Measurements from ENCODE around the gene ZNF835. TPM values are rescaled to one million over a fixed set of nuclear protein-coding genes. Genes with fewer than 3 reads are reported as not detected.

The ZNF835 gene
- total and polyA plus RNA-seq, 2 donors, result 0.34 to 0.71 TPM

DNA sequence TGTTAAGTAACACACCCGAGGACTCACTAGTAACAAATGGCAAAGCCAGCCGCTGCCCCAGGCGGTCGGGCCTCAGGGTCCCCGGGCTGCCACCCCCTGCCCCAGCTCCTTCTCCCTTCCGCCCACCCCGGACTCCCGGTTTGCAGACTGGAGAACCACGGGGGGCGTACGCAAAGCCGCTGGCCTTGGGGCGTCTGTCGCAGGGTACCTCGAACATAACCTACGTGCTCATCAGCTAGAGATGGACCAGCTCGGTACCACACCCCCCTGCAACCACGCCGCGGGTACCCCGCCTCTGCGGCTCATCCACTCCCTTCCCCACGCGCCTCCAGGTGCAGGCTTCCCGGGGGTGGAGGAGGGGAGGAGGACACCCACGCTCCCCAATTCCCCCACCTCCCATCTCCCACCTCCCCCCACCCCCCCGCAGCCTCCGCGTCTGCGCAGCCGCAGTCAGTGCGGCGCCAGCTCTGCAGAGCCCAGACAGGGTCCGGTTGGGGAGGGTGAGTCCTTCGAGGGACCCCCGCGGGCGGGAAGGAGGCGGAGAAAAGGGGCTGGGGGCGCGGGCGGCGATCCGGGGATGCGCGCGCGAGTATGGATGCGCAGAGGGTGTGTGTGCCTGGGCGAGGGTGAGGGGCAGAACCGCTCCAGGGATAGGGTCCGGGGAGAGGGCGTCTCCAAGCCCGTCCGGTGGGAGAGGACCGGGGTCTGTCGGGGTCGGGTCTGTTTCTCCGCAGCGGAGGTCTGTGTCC is 28.7 kb downstream of the ZNF835 start, which contains the start of gene SMIM17:
SMIM17 (plus strand) TSS at position 449 of the 749 bp plus-strand sequence. CDS start 2,509 bp downstream, outside the sequence.
- no peaks in the 10 kb centered on the region for H3K4me1 ChIP-seq (ENCODE audit: control insufficient read depth in 2 of 2, insufficient read depth in 2 of 2, low read length in 2 of 2)
- WGBS, result 18% methylated on average over 60 of the region's 60 CpGs
- H3K4me3 ChIP-seq (ENCODE audit: low read length in 2 of 2), result no peak within 1 kb of the TSS
- peaks cover 7 to 29% of the 10 kb centered on the region in 2 donors for H3K9me3 ChIP-seq (ENCODE audit: control insufficient read depth in 2 of 2, insufficient read depth in 1 of 2, low read length in 1 of 2)
- no peaks in the 10 kb centered on the region for H3K36me3 ChIP-seq (ENCODE audit: control insufficient read depth in 2 of 2, insufficient read depth in 2 of 2, low read length in 1 of 2)
- H3K27ac ChIP-seq (ENCODE audit: low read depth in 1 of 2, low read length in 1 of 2), result no peak within 1 kb of the TSS
- no peak for DNase-seq (ENCODE audit: low read depth in 6 of 9, low spot score in 9 of 9)
- H3K27me3 ChIP-seq (ENCODE audit: control insufficient read depth in 2 of 2, insufficient read depth in 1 of 2, low read length in 1 of 2), result peaks cover 0 to 14% of the 10 kb centered on the region in 2 donors

- peak in 3 of 9 donors; percentile 3 to 23 (median 4) for DNase-seq (ENCODE audit: low read depth in 6 of 9, low spot score in 9 of 9)
- 30% methylated on average over 7 of the region's 7 CpGs for WGBS
Measured at GRCh38 chr19:56639217-56639616, 32.3 kb downstream of the ZNF835 start.

DNA sequence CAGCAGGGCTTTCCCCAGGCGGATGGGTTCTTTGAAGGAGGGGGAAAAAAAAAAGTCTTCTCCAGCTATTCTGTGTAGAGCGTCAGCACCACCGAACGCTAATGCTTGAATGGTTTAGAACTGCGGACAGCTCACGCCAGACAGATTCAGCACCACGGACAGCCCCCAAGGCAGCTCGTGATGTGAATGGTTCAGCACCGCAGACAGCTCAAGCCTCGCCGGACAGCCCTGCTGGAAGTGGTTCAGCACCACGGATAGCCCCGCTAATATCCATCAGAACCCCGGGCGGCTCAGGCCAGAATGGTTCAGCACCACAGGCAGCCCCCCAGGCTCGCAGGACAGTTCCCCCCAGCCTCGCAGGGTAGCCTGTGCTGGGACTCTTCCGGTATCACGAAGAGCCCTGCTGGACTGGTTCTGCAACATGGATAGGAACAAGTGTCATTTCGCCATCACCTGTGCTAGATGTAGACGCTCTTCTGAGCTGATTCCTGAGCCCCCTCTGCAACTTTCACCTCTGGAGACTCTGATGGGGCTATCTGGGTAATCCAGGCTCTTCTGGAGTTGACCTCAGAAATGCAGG is 33.5 kb downstream of the ZNF835 start:
- Histone ChIP-seq H3K27ac (ENCODE audit: low read depth in 1 of 2, low read length in 1 of 2) (no peak overlapping the region), H3K4me3 (ENCODE audit: low read length in 2 of 2) (no peak overlapping the region), H3K36me3 (ENCODE audit: control insufficient read depth in 2 of 2, insufficient read depth in 2 of 2, low read length in 1 of 2) (no peaks in the 10 kb centered on the region), H3K27me3 (ENCODE audit: control insufficient read depth in 2 of 2, insufficient read depth in 1 of 2, low read length in 1 of 2) (peaks cover 0 to 6% of the 10 kb centered on the region in 2 donors), H3K9me3 (ENCODE audit: control insufficient read depth in 2 of 2, insufficient read depth in 1 of 2, low read length in 1 of 2) (peaks cover 1 to 21% of the 10 kb centered on the region in 2 donors), H3K4me1 (ENCODE audit: control insufficient read depth in 2 of 2, insufficient read depth in 2 of 2, low read length in 2 of 2) (no peaks in the 10 kb centered on the region)
- DNase-seq (ENCODE audit: low read depth in 6 of 9, low spot score in 9 of 9), result peak; percentile 6 to 65 (median 30)
- 14% methylated on average over 21 of the region's 21 CpGs for WGBS

More at GRCh38 chr19:56639217-56639616, 32.3 kb downstream of the ZNF835 start:
- Histone ChIP-seq H3K4me1 (ENCODE audit: control insufficient read depth in 2 of 2, insufficient read depth in 2 of 2, low read length in 2 of 2) (no peaks in the 10 kb centered on the region), H3K27me3 (ENCODE audit: control insufficient read depth in 2 of 2, insufficient read depth in 1 of 2, low read length in 1 of 2) (peaks cover 0 to 14% of the 10 kb centered on the region in 2 donors), H3K4me3 (ENCODE audit: low read length in 2 of 2) (no peak overlapping the region), H3K36me3 (ENCODE audit: control insufficient read depth in 2 of 2, insufficient read depth in 2 of 2, low read length in 1 of 2) (no peaks in the 10 kb centered on the region), H3K27ac (ENCODE audit: low read depth in 1 of 2, low read length in 1 of 2) (no peak overlapping the region), H3K9me3 (ENCODE audit: control insufficient read depth in 2 of 2, insufficient read depth in 1 of 2, low read length in 1 of 2) (peaks cover 6 to 27% of the 10 kb centered on the region in 2 donors)

DNA sequence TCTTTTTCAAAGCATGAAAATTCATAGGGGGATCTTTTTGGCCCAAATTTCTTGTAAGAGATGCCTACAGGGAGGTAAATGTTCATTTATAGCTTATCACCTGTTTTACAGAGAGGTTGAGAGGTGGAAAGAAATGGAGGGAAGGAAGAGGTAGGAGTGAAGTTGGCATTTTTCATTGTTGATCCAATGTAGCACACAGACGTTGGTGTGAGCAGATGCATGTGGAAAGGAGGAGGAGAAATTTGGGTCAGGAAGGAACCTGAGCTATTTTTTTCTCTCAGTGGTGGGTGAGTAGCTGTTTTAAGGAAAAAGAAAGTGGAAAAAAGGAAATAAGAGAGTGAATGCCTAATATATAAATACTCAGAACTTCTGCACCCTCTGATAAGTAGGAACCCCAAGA is 38.5 kb downstream of the ZNF835 start:
- WGBS, result 20% methylated on average over 1 of the region's 1 CpG
- Histone ChIP-seq H3K36me3 (ENCODE audit: control insufficient read depth in 2 of 2, insufficient read depth in 2 of 2, low read length in 1 of 2) (no peaks in the 10 kb centered on the region), H3K4me1 (ENCODE audit: control insufficient read depth in 2 of 2, insufficient read depth in 2 of 2, low read length in 2 of 2) (no peaks in the 10 kb centered on the region), H3K27ac (ENCODE audit: low read depth in 1 of 2, low read length in 1 of 2) (no peak overlapping the region), H3K4me3 (ENCODE audit: low read length in 2 of 2) (no peak overlapping the region), H3K9me3 (ENCODE audit: control insufficient read depth in 2 of 2, insufficient read depth in 1 of 2, low read length in 1 of 2) (peaks cover 11 to 31% of the 10 kb centered on the region in 2 donors), H3K27me3 (ENCODE audit: control insufficient read depth in 2 of 2, insufficient read depth in 1 of 2, low read length in 1 of 2) (no peaks in the 10 kb centered on the region)
- no peak for DNase-seq (ENCODE audit: low read depth in 6 of 9, low spot score in 9 of 9)

- no peaks in the 10 kb centered on the region for H3K4me1 ChIP-seq (ENCODE audit: control insufficient read depth in 2 of 2, insufficient read depth in 2 of 2, low read length in 2 of 2)
- H3K9me3 ChIP-seq (ENCODE audit: control insufficient read depth in 2 of 2, insufficient read depth in 1 of 2, low read length in 1 of 2), result peaks cover 39 to 76% of the 10 kb centered on the region in 2 donors
- DNase-seq (ENCODE audit: low read depth in 6 of 9, low spot score in 9 of 9), result no peak
- H3K36me3 ChIP-seq (ENCODE audit: control insufficient read depth in 2 of 2, insufficient read depth in 2 of 2, low read length in 1 of 2), result peaks cover 0 to 35% of the 10 kb centered on the region in 2 donors
- 96% methylated on average over 9 of the region's 9 CpGs for WGBS
- no peak overlapping the region for H3K4me3 ChIP-seq (ENCODE audit: low read length in 2 of 2)
- H3K27ac ChIP-seq (ENCODE audit: low read depth in 1 of 2, low read length in 1 of 2), result no peak overlapping the region
- H3K27me3 ChIP-seq (ENCODE audit: control insufficient read depth in 2 of 2, insufficient read depth in 1 of 2, low read length in 1 of 2), result no peaks in the 10 kb centered on the region
Measured at GRCh38 chr19:56625708-56626107, 45.8 kb downstream of the ZNF835 start.

- DNase-seq (ENCODE audit: low read depth in 6 of 9, low spot score in 9 of 9), result no peak
- no peaks in the 10 kb centered on the region for H3K27me3 ChIP-seq (ENCODE audit: control insufficient read depth in 2 of 2, insufficient read depth in 1 of 2, low read length in 1 of 2)
- no peaks in the 10 kb centered on the region for H3K4me1 ChIP-seq (ENCODE audit: control insufficient read depth in 2 of 2, insufficient read depth in 2 of 2, low read length in 2 of 2)
- 92% methylated on average over 9 of the region's 9 CpGs for WGBS
- peaks cover 33 to 75% of the 10 kb centered on the region in 2 donors for H3K9me3 ChIP-seq (ENCODE audit: control insufficient read depth in 2 of 2, insufficient read depth in 1 of 2, low read length in 1 of 2)
- no peak overlapping the region for H3K27ac ChIP-seq (ENCODE audit: low read depth in 1 of 2, low read length in 1 of 2)
- no peak overlapping the region for H3K4me3 ChIP-seq (ENCODE audit: low read length in 2 of 2)
- H3K36me3 ChIP-seq (ENCODE audit: control insufficient read depth in 2 of 2, insufficient read depth in 2 of 2, low read length in 1 of 2), result peaks cover 0 to 38% of the 10 kb centered on the region in 2 donors
Measured at GRCh38 chr19:56623006-56623405, 48.6 kb downstream of the ZNF835 start.

DNA sequence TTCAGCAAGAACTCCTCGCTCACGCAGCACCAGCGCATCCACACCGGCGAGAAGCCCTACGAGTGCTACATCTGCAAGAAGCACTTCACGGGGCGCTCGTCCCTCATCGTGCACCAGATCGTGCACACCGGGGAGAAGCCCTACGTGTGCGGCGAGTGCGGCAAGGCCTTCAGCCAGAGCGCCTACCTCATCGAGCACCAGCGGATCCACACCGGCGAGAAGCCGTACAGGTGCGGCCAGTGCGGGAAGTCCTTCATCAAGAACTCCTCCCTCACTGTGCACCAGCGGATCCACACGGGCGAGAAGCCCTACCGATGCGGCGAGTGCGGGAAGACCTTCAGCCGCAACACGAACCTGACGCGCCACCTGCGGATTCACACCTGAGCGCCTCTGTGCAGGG is 49.2 kb downstream of the ZNF835 start:
- no peak for DNase-seq (ENCODE audit: low read depth in 6 of 9, low spot score in 9 of 9)
- Histone ChIP-seq H3K27me3 (ENCODE audit: control insufficient read depth in 2 of 2, insufficient read depth in 1 of 2, low read length in 1 of 2) (no peaks in the 10 kb centered on the region), H3K4me1 (ENCODE audit: control insufficient read depth in 2 of 2, insufficient read depth in 2 of 2, low read length in 2 of 2) (no peaks in the 10 kb centered on the region), H3K9me3 (ENCODE audit: control insufficient read depth in 2 of 2, insufficient read depth in 1 of 2, low read length in 1 of 2) (peaks cover 36 to 75% of the 10 kb centered on the region in 2 donors), H3K36me3 (ENCODE audit: control insufficient read depth in 2 of 2, insufficient read depth in 2 of 2, low read length in 1 of 2) (peaks cover 0 to 43% of the 10 kb centered on the region in 2 donors), H3K4me3 (ENCODE audit: low read length in 2 of 2) (no peak overlapping the region), H3K27ac (ENCODE audit: low read depth in 1 of 2, low read length in 1 of 2) (no peak overlapping the region)
- 98% methylated on average over 37 of the region's 37 CpGs for WGBS

GRCh38 chr19:56619121-56619520 is 52.4 kb downstream of the ZNF835 start:
- Histone ChIP-seq H3K36me3 (ENCODE audit: control insufficient read depth in 2 of 2, insufficient read depth in 2 of 2, low read length in 1 of 2) (peaks cover 0 to 35% of the 10 kb centered on the region in 2 donors), H3K27ac (ENCODE audit: low read depth in 1 of 2, low read length in 1 of 2) (no peak overlapping the region), H3K27me3 (ENCODE audit: control insufficient read depth in 2 of 2, insufficient read depth in 1 of 2, low read length in 1 of 2) (no peaks in the 10 kb centered on the region), H3K4me1 (ENCODE audit: control insufficient read depth in 2 of 2, insufficient read depth in 2 of 2, low read length in 2 of 2) (no peaks in the 10 kb centered on the region), H3K9me3 (ENCODE audit: control insufficient read depth in 2 of 2, insufficient read depth in 1 of 2, low read length in 1 of 2) (peaks cover 32 to 55% of the 10 kb centered on the region in 2 donors), H3K4me3 (ENCODE audit: low read length in 2 of 2) (no peak overlapping the region)
- no peak for DNase-seq (ENCODE audit: low read depth in 6 of 9, low spot score in 9 of 9)
- 88% methylated on average over 8 of the region's 8 CpGs for WGBS

- H3K4me1 ChIP-seq (ENCODE audit: control insufficient read depth in 2 of 2, insufficient read depth in 2 of 2, low read length in 2 of 2), result no peaks in the 10 kb centered on the region
- no peak overlapping the region for H3K4me3 ChIP-seq (ENCODE audit: low read length in 2 of 2)
- H3K27ac ChIP-seq (ENCODE audit: low read depth in 1 of 2, low read length in 1 of 2), result no peak overlapping the region
- peaks cover 32 to 53% of the 10 kb centered on the region in 2 donors for H3K9me3 ChIP-seq (ENCODE audit: control insufficient read depth in 2 of 2, insufficient read depth in 1 of 2, low read length in 1 of 2)
- WGBS, result 97% methylated on average over 8 of the region's 8 CpGs
- no peak for DNase-seq (ENCODE audit: low read depth in 6 of 9, low spot score in 9 of 9)
- H3K27me3 ChIP-seq (ENCODE audit: control insufficient read depth in 2 of 2, insufficient read depth in 1 of 2, low read length in 1 of 2), result no peaks in the 10 kb centered on the region
- H3K36me3 ChIP-seq (ENCODE audit: control insufficient read depth in 2 of 2, insufficient read depth in 2 of 2, low read length in 1 of 2), result peaks cover 0 to 36% of the 10 kb centered on the region in 2 donors
Measured at GRCh38 chr19:56617531-56617930, 54.0 kb downstream of the ZNF835 start.
